HG03469 (cell line): ENCODE measurements around the gene ZNF473.
"Not testable (repeated sequence)": the region's sequence is repeated elsewhere in the genome, so short reads cannot be mapped to it uniquely, and the experiment has no call there.

Experiments used
- ATAC-seq: cut with Tn5 transposase; IDR thresholded peaks from one replicate; pipeline ENCODE4 v1.9.1; 2021; ENCODE audit warnings: mild to moderate bottlenecking, moderate library complexity, moderate number of reproducible peaks; ENCODE audit not compliant: unreplicated experiment

Gene ZNF473

GRCh38 chr19:50097884-50098283 is 72.1 kb downstream of the ZNF473 start:
- not testable (repeated sequence) for ATAC-seq

GRCh38 chr19:50098892-50099291 is 73.1 kb downstream of the ZNF473 start:
- ATAC-seq: not testable (repeated sequence)

- not testable (repeated sequence) for ATAC-seq
These were observed 73.9 kb downstream of the ZNF473 start for GRCh38 chr19:50099696-50100095.

GRCh38 chr19:50100946-50101345 is 75.1 kb downstream of the ZNF473 start:
- ATAC-seq: not testable (repeated sequence)
